Mucosa of gallbladder (tissue), 1 donor: Measurements from ENCODE around the gene MRNIP. TPM values are rescaled to one million over a fixed set of nuclear protein-coding genes. Genes with fewer than 3 reads are reported as not detected.
"Not testable (repeated sequence)": the region's sequence is repeated elsewhere in the genome, so short reads cannot be mapped to it uniquely, and the experiment has no call there.

ENCODE experiments used
- DNase-seq: peaks from one replicate; pipeline ENCODE4 v3.0.0-alpha.2; 2020; ENCODE audit warnings: low spot score
- total RNA-seq: library from RNA; stranded (reverse); gene quantifications from one replicate; pipeline ENCODE4 v1.2.1, GENCODE V29; 2021
- donor health status: DM: no; HTN: no; CAD: no.

MRNIP gene
- total RNA-seq, 1 donor from 2014 or later = 38.6 TPM

GRCh38 chr5:179792612-179793467 is 65.8 kb downstream of the MRNIP start:
- no peak for DNase-seq

- no peak for DNase-seq
Observed at GRCh38 chr5:179791881-179792611, 66.6 kb downstream of the MRNIP start.

GRCh38 chr5:179789278-179789677 is 69.3 kb downstream of the MRNIP start:
- not testable (repeated sequence) for DNase-seq

GRCh38 chr5:179788193-179788854 is 70.3 kb downstream of the MRNIP start:
- no peak for DNase-seq

Other genes with a start within 250 kb of the MRNIP start
- 466 TPM for gene HNRNPH1, start 235.1 kb downstream of the MRNIP start, total RNA-seq
- not detected for gene CBY3, start 177.8 kb downstream of the MRNIP start, total RNA-seq
- 696 TPM for gene CANX, start 159.8 kb downstream of the MRNIP start, total RNA-seq
- gene MAML1, start 126.0 kb downstream of the MRNIP start, total RNA-seq = 36.6 TPM
- 26.0 TPM for gene LTC4S, start 64.8 kb downstream of the MRNIP start, total RNA-seq
- gene MGAT4B, start 52.0 kb downstream of the MRNIP start, total RNA-seq = 272 TPM
- gene SQSTM1, start 37.9 kb downstream of the MRNIP start, total RNA-seq = 711 TPM
- 149 TPM for gene TBC1D9B, start 49.1 kb upstream of the MRNIP start, total RNA-seq
- gene RNF130, start 212.9 kb upstream of the MRNIP start, total RNA-seq = 85.6 TPM